IMR-90 (cell line): Measurements from ENCODE around the gene CDC26. TPM values are rescaled to one million over a fixed set of nuclear protein-coding genes. Genes with fewer than 3 reads are reported as not detected.

Experiments
- ATAC-seq: fragments of 200-7000 bp; cut with Tn5 transposase; 2 replicates; pipeline ENCODE4 v1.9.1; 2020; ENCODE audit warnings: low read depth, mild to moderate bottlenecking, moderate library complexity
- BruUV-seq: library from RNA; stranded (reverse); fragments of 400-500 nt; replicated peaks from 2 replicates; lab custom pipeline; 2021; lab: Mats Ljungman, UMichigan
- CTCF ChIA-PET: fragments of 300-600 bp; formaldehyde crosslinking; extraction: SDS; loops from one replicate; lab custom pipeline; 2021; ENCODE audit warnings: antibody characterized with exemption; lab: Yijun Ruan, JAX
- POLR2A ChIA-PET: fragments of 300-600 bp; sonication (Branson Sonifier 250); formaldehyde crosslinking; loops from one replicate; lab custom pipeline; 2022; ENCODE audit warnings: antibody characterized with exemption; ENCODE audit not compliant: unreplicated experiment; lab: Charles Lee
- DNase-seq: peaks from one replicate; pipeline ENCODE4 v3.0.0; 2013
- H2AFZ ChIP-seq: replicated peaks from 2 replicates; pipeline ENCODE3; 2013; ENCODE audit warnings: low read length, mild to moderate bottlenecking; ENCODE audit not compliant: poor library complexity
- H2AK5ac ChIP-seq: 2 replicates; pipeline ENCODE4 v1.6.1; 2013; ENCODE audit warnings: low read depth, low read length, inconsistent platforms
- H2AK9ac ChIP-seq: replicated peaks from 2 replicates; pipeline ENCODE3; 2013; ENCODE audit warnings: mild to moderate bottlenecking, low read depth, low read length, moderate library complexity; ENCODE audit not compliant: poor library complexity
- H2BK120ac ChIP-seq: 2 replicates; pipeline ENCODE4 v1.6.1; 2013; ENCODE audit warnings: low read depth, low read length, inconsistent platforms
- H2BK15ac ChIP-seq: 3 replicates; pipeline ENCODE4 v1.6.1; 2013; ENCODE audit warnings: low read depth, low read length, inconsistent platforms
- H2BK20ac ChIP-seq: 2 replicates; pipeline ENCODE4 v1.6.1; 2013; ENCODE audit warnings: low read depth, mild to moderate bottlenecking, inconsistent platforms, low read length, moderate library complexity
- H2BK5ac ChIP-seq: 2 replicates; pipeline ENCODE4 v1.6.1; 2013; ENCODE audit warnings: mild to moderate bottlenecking, low read depth, low read length, inconsistent platforms; ENCODE audit not compliant: poor library complexity, severe bottlenecking
- H3K14ac ChIP-seq: replicated peaks from 2 replicates; pipeline ENCODE4 v1.6.1; 2013; ENCODE audit warnings: low read depth, low read length, inconsistent platforms
- H3K18ac ChIP-seq: 2 replicates; pipeline ENCODE4 v1.6.1; 2013; ENCODE audit warnings: low read depth, low read length, control low read depth
- H3K23ac ChIP-seq: 2 replicates; pipeline ENCODE4 v1.6.1; 2013; ENCODE audit warnings: low read depth, low read length, inconsistent platforms
- H3K27ac ChIP-seq: 2 replicates; pipeline ENCODE4 v1.5.1; 2013; ENCODE audit warnings: mild to moderate bottlenecking, control low read depth, low read length; ENCODE audit not compliant: insufficient read depth
- H3K27me3 ChIP-seq: 2 replicates; pipeline ENCODE4 v1.6.1; 2013; ENCODE audit warnings: low read length; ENCODE audit not compliant: control insufficient read depth, insufficient read depth
- H3K36me3 ChIP-seq: 2 replicates; pipeline ENCODE4 v1.6.1; 2013; ENCODE audit warnings: low read length, mixed read lengths; ENCODE audit not compliant: control insufficient read depth, insufficient read depth
- H3K4ac ChIP-seq: 2 replicates; pipeline ENCODE4 v1.6.1; 2013; ENCODE audit warnings: low read depth, low read length, inconsistent platforms
- H3K4me1 ChIP-seq: 2 replicates; pipeline ENCODE4 v1.6.1; 2013; ENCODE audit warnings: low read length, mixed read lengths; ENCODE audit not compliant: control insufficient read depth, insufficient read depth
- H3K4me2 ChIP-seq: 2 replicates; pipeline ENCODE4 v1.6.1; 2013; ENCODE audit warnings: low read depth, mild to moderate bottlenecking, control low read depth, low read length, moderate library complexity
- H3K4me3 ChIP-seq: 2 replicates; pipeline ENCODE4 v1.5.1; 2013; ENCODE audit warnings: low read depth, mild to moderate bottlenecking, control low read depth, low read length, moderate library complexity; ENCODE audit not compliant: insufficient read depth
- H3K56ac ChIP-seq: 2 replicates; pipeline ENCODE4 v1.6.1; 2013; ENCODE audit warnings: low read length, inconsistent platforms; ENCODE audit not compliant: insufficient read depth; ENCODE audit errors: extremely low read depth
- H3K79me1 ChIP-seq, 2 experiments: 2 replicates each; pipeline ENCODE4 v1.6.1; 2013; ENCODE audit warnings: low read length in 2 of 2, inconsistent platforms in 1 of 2, low read depth in 1 of 2
- H3K9ac ChIP-seq: 2 replicates; pipeline ENCODE4 v1.6.1; 2013; ENCODE audit warnings: low read depth, low read length, control low read depth
- H3K9me1 ChIP-seq: 2 replicates; pipeline ENCODE4 v1.6.1; 2013; ENCODE audit warnings: low read length, inconsistent platforms; ENCODE audit not compliant: insufficient read depth
- H3K9me3 ChIP-seq: 2 replicates; pipeline ENCODE4 v1.6.1; 2013; ENCODE audit warnings: low read length; ENCODE audit not compliant: control insufficient read depth, insufficient read depth
- H4K20me1 ChIP-seq: 2 replicates; pipeline ENCODE4 v1.6.1; 2013; ENCODE audit warnings: low read length, inconsistent platforms; ENCODE audit not compliant: insufficient read depth
- H4K5ac ChIP-seq: 2 replicates; pipeline ENCODE4 v1.6.1; 2013; ENCODE audit warnings: mild to moderate bottlenecking, low read depth, low read length, control low read depth
- H4K8ac ChIP-seq, 2 experiments: 2 replicates each; pipeline ENCODE4 v1.6.1; 2013; ENCODE audit warnings: low read depth in 2 of 2, low read length in 2 of 2, control low read depth in 1 of 2, inconsistent platforms in 1 of 2
- H4K91ac ChIP-seq: 2 replicates; pipeline ENCODE4 v1.6.1; 2013; ENCODE audit warnings: low read depth, low read length, inconsistent platforms; ENCODE audit not compliant: insufficient read depth
- BHLHE40 ChIP-seq: fragments of 150-350 bp; IDR thresholded peaks from 2 replicates; pipeline ENCODE4 v1.6.1; 2016; ENCODE audit warnings: mild to moderate bottlenecking, low read depth, low read length
- CEBPB ChIP-seq: IDR thresholded peaks from 2 replicates; pipeline ENCODE4 v1.6.1; 2012; ENCODE audit warnings: low read depth, low read length, improper control_type of control experiment
- CHD1 ChIP-seq: IDR thresholded peaks from 2 replicates; pipeline ENCODE4 v1.6.1; 2012; ENCODE audit warnings: low read depth, low read length, improper control_type of control experiment
- FOS ChIP-seq: fragments of 150-350 bp; IDR thresholded peaks from 2 replicates; pipeline ENCODE4 v1.6.1; 2016; ENCODE audit warnings: low read depth, low read length
- MAFK ChIP-seq: IDR thresholded peaks from 2 replicates; pipeline ENCODE4 v1.6.1; 2012; ENCODE audit warnings: low read depth, low read length, improper control_type of control experiment
- MAZ ChIP-seq: IDR thresholded peaks from 2 replicates; pipeline ENCODE4 v1.6.1; 2012; ENCODE audit warnings: low read depth, mild to moderate bottlenecking, low read length, improper control_type of control experiment, moderate library complexity, borderline replicate concordance
- MXI1 ChIP-seq: IDR thresholded peaks from 2 replicates; pipeline ENCODE4 v1.6.1; 2012; ENCODE audit warnings: low read depth, mild to moderate bottlenecking, low read length, moderate library complexity, borderline replicate concordance
- NFE2L2 ChIP-seq: fragments of 150-350 bp; IDR thresholded peaks from 2 replicates; pipeline ENCODE4 v1.6.1; 2016; ENCODE audit warnings: low read depth, mild to moderate bottlenecking, low read length
- POLR2A ChIP-seq: IDR thresholded peaks from 2 replicates; pipeline ENCODE4 v1.6.1; 2012; ENCODE audit warnings: mild to moderate bottlenecking, low read depth, low read length
- RAD21 ChIP-seq: IDR thresholded peaks from 2 replicates; pipeline ENCODE4 v1.6.1; 2012; ENCODE audit warnings: low read length, improper control_type of control experiment
- RFX5 ChIP-seq: IDR thresholded peaks from 2 replicates; pipeline ENCODE4 v1.8.0; 2012; ENCODE audit warnings: low read depth, mild to moderate bottlenecking, low read length, moderate library complexity
- SMC3 ChIP-seq: fragments of 150-350 bp; IDR thresholded peaks from 2 replicates; pipeline ENCODE4 v1.6.1; 2016; ENCODE audit warnings: low read depth, mild to moderate bottlenecking, antibody characterized with exemption, low read length, moderate library complexity
- WGBS, 2 experiments: methylation state at CpG; one replicate each; pipeline versions ENCODE4 v1.1.5 to v1.1.7; 2013; ENCODE audit warnings: missing lambda C conversion rate in 2 of 2; ENCODE audit not compliant: insufficient read length in 1 of 2; ENCODE audit errors: extremely low coverage in 2 of 2; 5-methylcytosine and 5-hydroxymethylcytosine counted together
- dilution Hi-C: fragments of 300-500 bp; cut with HindIII; formaldehyde crosslinking; loops from one replicate; pipeline ENCODE4 v1.14.3; 2018; ENCODE audit warnings: low sequenced_read_pairs; ENCODE audit not compliant: unreplicated experiment
- in situ Hi-C: fragments of 300-500 bp; cut with MboI; formaldehyde crosslinking; loops from 3 replicates; pipeline ENCODE4 v1.14.3; 2019; ENCODE audit warnings: low sequenced_read_pairs, inconsistent platforms, mixed read lengths
- intact Hi-C: fragments of 100-400 bp; cut with micrococcal nuclease; formaldehyde crosslinking; loops from 2 replicates; pipeline ENCODE4 v1.10.0; 2022
- polyA plus RNA-seq, 3 experiments: library from polyadenylated mRNA; depleted of rRNA; stranded (reverse); fragments of >200 nt; gene quantifications; 2 replicates each; pipeline ENCODE4 v1.2.3, GENCODE V29; 2012; ENCODE audit warnings: low replicate concordance in 1 of 3
- total RNA-seq: library from RNA; depleted of rRNA; stranded (reverse); fragments of >200 nt; gene quantifications from 2 replicates; pipeline ENCODE4 v1.2.3, GENCODE V29; 2012
- TF ChIP-seq, protein P1 (sequence below): conservative IDR thresholded peaks from 2 replicates; pipeline ENCODE4 v1.5.1; 2012; ENCODE audit warnings: mild to moderate bottlenecking, low read depth, low read length, improper control_type of control experiment
- TF ChIP-seq, protein P2 (sequence below): fragments of 150-350 bp; IDR thresholded peaks from 2 replicates; pipeline ENCODE4 v1.6.1; 2016; ENCODE audit warnings: low read depth, mild to moderate bottlenecking, low read length, moderate library complexity, borderline replicate concordance
- TF ChIP-seq, protein P3 (sequence below): fragments of 150-350 bp; IDR thresholded peaks from 2 replicates; pipeline ENCODE4 v1.6.1; 2017; ENCODE audit warnings: mild to moderate bottlenecking, antibody characterized with exemption, low read length, low read depth

Gene CDC26
- total and polyA plus RNA-seq, 2 of the 4 experiments (the other 2 are of a cell fraction): 16.5 to 32.7 TPM

DNA sequence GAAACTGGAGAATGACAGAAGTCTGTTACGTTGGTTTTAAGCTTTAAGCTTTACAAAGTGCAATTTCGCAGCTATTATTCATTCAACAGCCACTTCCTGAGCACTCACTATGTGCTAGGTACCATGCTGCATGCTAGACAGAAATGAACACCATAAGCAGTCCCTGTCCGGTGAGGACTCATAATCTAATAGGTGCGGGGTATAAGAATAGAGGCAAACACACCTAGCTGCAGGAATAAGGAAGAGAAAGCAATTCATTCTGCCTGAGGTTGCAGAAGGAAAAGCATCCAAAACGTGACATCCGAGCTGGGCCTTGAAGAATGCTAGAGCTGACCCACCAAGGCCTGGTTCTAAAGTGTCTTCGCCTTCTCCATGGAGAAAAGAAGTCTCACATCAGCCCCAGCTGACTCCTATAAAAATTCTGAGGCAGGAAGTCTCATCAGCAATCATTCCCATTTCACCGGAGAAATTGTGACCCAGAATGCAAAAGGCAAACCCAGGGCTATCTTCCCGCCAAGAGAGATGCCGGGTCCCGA lies 54.8 kb downstream of the CDC26 start:
- peak overlapping the region; percentile 98 for H3K4me2 ChIP-seq
- no peak overlapping the region for H2BK20ac ChIP-seq
- ChIA-PET CTCF (interaction anchor here (1.3 kb wide), 1 partner anchor 54 kb away, joined by 3 read pairs; the partner anchor contains the start of genes CDC26 and PRPF4), POLR2A (interaction anchor here (0.5 to 1.0 kb wide), 3 partner anchors 36 to 161 kb away, joined by 4 to 19 read pairs (median 8); partner anchors contain the start of gene SLC31A2)
- H2BK5ac ChIP-seq: peak overlapping the region; percentile 90
- H3K36me3 ChIP-seq: no peaks in the 10 kb centered on the region
- peak overlapping the region; percentile 81 for H3K23ac ChIP-seq
- dilution Hi-C loops (no loop called here), in situ Hi-C loops (no loop called here), intact Hi-C loops (loop anchor here (1.0 to 2.0 kb wide), 2 partner anchors 32 to 55 kb away; partner anchors contain the start of genes CDC26 and PRPF4)
- peak overlapping the region; percentile 98 for H2AFZ ChIP-seq
- H4K8ac ChIP-seq: peak overlapping the region; percentile 90 to 98
- 0 out of 3 replicates have a peak overlapping the region, but pooled peaks have one; percentile 27 for H2BK15ac ChIP-seq
- peak overlapping the region; percentile 83 for H3K4ac ChIP-seq
- peaks cover 33 to 64% of the 10 kb centered on the region in 2 experiments for H3K79me1 ChIP-seq
- DNase-seq (no peak), ATAC-seq (no peak)
- H3K9ac ChIP-seq: peak overlapping the region; percentile 94
- H3K18ac ChIP-seq: peak overlapping the region; percentile 62; the same call in 1 of the 2 replicates
- BruUV-seq: no TSS peak
- H4K20me1 ChIP-seq: peaks cover 4% of the 10 kb centered on the region; the same call in 1 of the 2 replicates
- no peaks in the 10 kb centered on the region for H3K9me1 ChIP-seq
- 15% methylated on average over 4 of the region's 11 CpGs; no CpG with 5 or more reads in 1 of the 2 experiments for WGBS, 2 experiments
- H3K14ac ChIP-seq: peak overlapping the region; percentile 86
- H2AK5ac ChIP-seq: peak overlapping the region; percentile 78
- peak overlapping the region; percentile 77 for H3K4me3 ChIP-seq
- no peaks in the 10 kb centered on the region for H3K9me3 ChIP-seq
- peaks cover 7% of the 10 kb centered on the region for H3K4me1 ChIP-seq
- H3K56ac ChIP-seq: peak overlapping the region; percentile 89
- no peaks in the 10 kb centered on the region for H3K27me3 ChIP-seq
- peak overlapping the region; percentile 43 for H2AK9ac ChIP-seq
- H4K5ac ChIP-seq: peak overlapping the region; percentile 83
- peak overlapping the region; percentile 89 for H4K91ac ChIP-seq
- H3K27ac ChIP-seq: peak overlapping the region; percentile 95
- H2BK120ac ChIP-seq: peak overlapping the region; percentile 60
- no peak for TF ChIP-seq NFE2L2
- no peak for TF ChIP-seq MAFK
- no peak for TF ChIP-seq MAZ
- TF ChIP-seq RAD21: no peak
- TF ChIP-seq MXI1: no peak
- no peak for TF ChIP-seq CHD1
- TF ChIP-seq FOS: no peak
- TF ChIP-seq, protein P1, sequence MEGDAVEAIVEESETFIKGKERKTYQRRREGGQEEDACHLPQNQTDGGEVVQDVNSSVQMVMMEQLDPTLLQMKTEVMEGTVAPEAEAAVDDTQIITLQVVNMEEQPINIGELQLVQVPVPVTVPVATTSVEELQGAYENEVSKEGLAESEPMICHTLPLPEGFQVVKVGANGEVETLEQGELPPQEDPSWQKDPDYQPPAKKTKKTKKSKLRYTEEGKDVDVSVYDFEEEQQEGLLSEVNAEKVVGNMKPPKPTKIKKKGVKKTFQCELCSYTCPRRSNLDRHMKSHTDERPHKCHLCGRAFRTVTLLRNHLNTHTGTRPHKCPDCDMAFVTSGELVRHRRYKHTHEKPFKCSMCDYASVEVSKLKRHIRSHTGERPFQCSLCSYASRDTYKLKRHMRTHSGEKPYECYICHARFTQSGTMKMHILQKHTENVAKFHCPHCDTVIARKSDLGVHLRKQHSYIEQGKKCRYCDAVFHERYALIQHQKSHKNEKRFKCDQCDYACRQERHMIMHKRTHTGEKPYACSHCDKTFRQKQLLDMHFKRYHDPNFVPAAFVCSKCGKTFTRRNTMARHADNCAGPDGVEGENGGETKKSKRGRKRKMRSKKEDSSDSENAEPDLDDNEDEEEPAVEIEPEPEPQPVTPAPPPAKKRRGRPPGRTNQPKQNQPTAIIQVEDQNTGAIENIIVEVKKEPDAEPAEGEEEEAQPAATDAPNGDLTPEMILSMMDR: no peak
- no peak for TF ChIP-seq SMC3
- TF ChIP-seq, protein P2, sequence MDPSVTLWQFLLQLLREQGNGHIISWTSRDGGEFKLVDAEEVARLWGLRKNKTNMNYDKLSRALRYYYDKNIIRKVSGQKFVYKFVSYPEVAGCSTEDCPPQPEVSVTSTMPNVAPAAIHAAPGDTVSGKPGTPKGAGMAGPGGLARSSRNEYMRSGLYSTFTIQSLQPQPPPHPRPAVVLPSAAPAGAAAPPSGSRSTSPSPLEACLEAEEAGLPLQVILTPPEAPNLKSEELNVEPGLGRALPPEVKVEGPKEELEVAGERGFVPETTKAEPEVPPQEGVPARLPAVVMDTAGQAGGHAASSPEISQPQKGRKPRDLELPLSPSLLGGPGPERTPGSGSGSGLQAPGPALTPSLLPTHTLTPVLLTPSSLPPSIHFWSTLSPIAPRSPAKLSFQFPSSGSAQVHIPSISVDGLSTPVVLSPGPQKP: no peak
- no peak for TF ChIP-seq CEBPB
- no peak for TF ChIP-seq BHLHE40
- TF ChIP-seq RFX5: no peak
- no peak for TF ChIP-seq POLR2A
- TF ChIP-seq, protein P3, sequence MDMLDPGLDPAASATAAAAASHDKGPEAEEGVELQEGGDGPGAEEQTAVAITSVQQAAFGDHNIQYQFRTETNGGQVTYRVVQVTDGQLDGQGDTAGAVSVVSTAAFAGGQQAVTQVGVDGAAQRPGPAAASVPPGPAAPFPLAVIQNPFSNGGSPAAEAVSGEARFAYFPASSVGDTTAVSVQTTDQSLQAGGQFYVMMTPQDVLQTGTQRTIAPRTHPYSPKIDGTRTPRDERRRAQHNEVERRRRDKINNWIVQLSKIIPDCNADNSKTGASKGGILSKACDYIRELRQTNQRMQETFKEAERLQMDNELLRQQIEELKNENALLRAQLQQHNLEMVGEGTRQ: no peak
